Astrocyte (in vitro differentiated cells and primary cell): ENCODE measurements around the gene ARHGAP26.

Experiments used
- CTCF ChIP-seq: IDR thresholded peaks from 2 replicates; pipeline ENCODE4 v1.5.1; 2011; ENCODE audit warnings: low read depth, mild to moderate bottlenecking, inconsistent platforms, low read length, moderate library complexity; ENCODE audit not compliant: insufficient read depth
- EZH2 ChIP-seq: IDR thresholded peaks from 2 replicates; pipeline ENCODE4 v1.6.1; 2012; ENCODE audit warnings: mild to moderate bottlenecking, low read length, inconsistent platforms; ENCODE audit not compliant: insufficient read depth

GRCh38 chr5:142784401-142784955 lies 14.3 kb downstream of the ARHGAP26 start:
- no peak for TF ChIP-seq CTCF
- no peak for TF ChIP-seq EZH2
